ENCODE results near the gene ANXA11. TPM values are rescaled to one million over a fixed set of nuclear protein-coding genes. Genes with fewer than 3 reads are reported as not detected.

The ANXA11 gene
- total and polyA plus RNA-seq, 2 of the 8 experiments (the other 6 are each of a cell fraction or from before 2014, with no cell fraction given), result 40.5 to 84.9 TPM

GRCh38 chr10:80200687-80201086 is 4.7 kb downstream of the ANXA11 start (continued):
- no peak for TF ChIP-seq CHD7 (IDR thresholded peaks at IDR 0.05; ENCODE audit: insufficient replicate concordance, low read length)
- no peak for TF ChIP-seq JUND (IDR thresholded peaks at IDR 0.05; ENCODE audit: low read length)
- TF ChIP-seq ATF2 (IDR thresholded peaks at IDR 0.05; ENCODE audit: low read length), result no peak
- no peak for TF ChIP-seq MAX (IDR thresholded peaks at IDR 0.05)
- no peak for TF ChIP-seq POLR2AphosphoS5 (IDR thresholded peaks at IDR 0.05; ENCODE audit: low read depth, low read length)
- no peak for TF ChIP-seq SRF (IDR thresholded peaks at IDR 0.05; ENCODE audit: low read depth, low read length)
- no peak for TF ChIP-seq TAF1 (IDR thresholded peaks at IDR 0.05; ENCODE audit: low read depth, low read length)
- no peak for TF ChIP-seq E2F6 (IDR thresholded peaks at IDR 0.05)
- no peak for TF ChIP-seq SIRT6 (IDR thresholded peaks at IDR 0.05; ENCODE audit: low read length)
- no peak for TF ChIP-seq CBX8 (IDR thresholded peaks at IDR 0.05; ENCODE audit: borderline replicate concordance, low read depth, low read length)
